SK-N-SH treated with all-trans-retinoic acid at 6 μM for 48 hours (cell line): ENCODE measurements around the gene SAMD1.
A peak's percentile ranks its signal among the peaks of the same experiment; 100 is the strongest.

ENCODE experiments used
- ATAC-seq: fragments of 200-7000 bp; cut with Tn5 transposase; 3 replicates; pipeline ENCODE4 v1.9.1; 2020; ENCODE audit warnings: mild to moderate bottlenecking, moderate library complexity
- BACH2 ChIP-seq: fragments of 250-450 bp; sonication (Bioruptor Pico); IDR thresholded peaks from 2 replicates; pipeline ENCODE4 v1.9.0; 2021; ENCODE audit warnings: mild to moderate bottlenecking, borderline replicate concordance
- CSDC2 ChIP-seq: fragments of 250-450 bp; sonication (Bioruptor Pico); IDR thresholded peaks from 2 replicates; pipeline ENCODE4 v1.5.0; 2020; ENCODE audit warnings: mild to moderate bottlenecking, moderate library complexity
- CSRNP3 ChIP-seq: fragments of 250-450 bp; sonication (Bioruptor Pico); IDR thresholded peaks from 2 replicates; pipeline ENCODE4 v1.5.1; 2021; ENCODE audit warnings: mild to moderate bottlenecking, moderate library complexity
- GLIS3 ChIP-seq: fragments of 250-450 bp; sonication (Bioruptor Pico); IDR thresholded peaks from 2 replicates; pipeline ENCODE4 v1.5.0; 2020; ENCODE audit warnings: mild to moderate bottlenecking, moderate library complexity
- ISL1 ChIP-seq: fragments of 250-450 bp; sonication (Bioruptor Pico); IDR thresholded peaks from 2 replicates; pipeline ENCODE4 v2.1.2; 2022; ENCODE audit warnings: mild to moderate bottlenecking, moderate library complexity
- OSR1 ChIP-seq: fragments of 250-450 bp; sonication (Bioruptor Pico); IDR thresholded peaks from 2 replicates; pipeline ENCODE4 v1.8.0; 2022; ENCODE audit warnings: moderate library complexity, mild to moderate bottlenecking, inconsistent platforms
- PATZ1 ChIP-seq: fragments of 250-450 bp; sonication (Bioruptor Pico); IDR thresholded peaks from 2 replicates; pipeline ENCODE4 v1.8.0; 2020; ENCODE audit warnings: mild to moderate bottlenecking, moderate library complexity, borderline replicate concordance
- PPARA ChIP-seq: fragments of 250-450 bp; sonication (Bioruptor Pico); IDR thresholded peaks from 2 replicates; pipeline ENCODE4 v1.5.0; 2020; ENCODE audit warnings: mild to moderate bottlenecking, borderline replicate concordance
- RARB ChIP-seq: fragments of 250-450 bp; sonication (Bioruptor Pico); IDR thresholded peaks from 2 replicates; pipeline ENCODE4 v1.8.0; 2021; ENCODE audit warnings: mild to moderate bottlenecking, moderate library complexity
- TOX ChIP-seq: fragments of 250-450 bp; sonication (Bioruptor Pico); IDR thresholded peaks from 2 replicates; pipeline ENCODE4 v1.8.0; 2021; ENCODE audit warnings: mild to moderate bottlenecking, moderate library complexity, borderline replicate concordance
- TSHZ2 ChIP-seq: fragments of 250-450 bp; sonication (Bioruptor Pico); IDR thresholded peaks from 2 replicates; pipeline ENCODE4 v1.5.0; 2020; ENCODE audit warnings: mild to moderate bottlenecking, moderate library complexity
- ZC3H10 ChIP-seq: fragments of 250-450 bp; sonication (Bioruptor Pico); IDR thresholded peaks from 2 replicates; pipeline ENCODE4 v1.5.1; 2021; ENCODE audit warnings: mild to moderate bottlenecking, moderate library complexity
- ZFP3 ChIP-seq: fragments of 250-450 bp; sonication (Bioruptor Pico); IDR thresholded peaks from 2 replicates; pipeline ENCODE4 v1.5.0; 2020; ENCODE audit warnings: mild to moderate bottlenecking, moderate library complexity
- ZNF565 ChIP-seq: fragments of 450-650 bp; formaldehyde crosslinking; conservative IDR thresholded peaks from 2 replicates; pipeline ENCODE4 v1.5.0; 2020; ENCODE audit warnings: low read depth, mild to moderate bottlenecking, moderate library complexity
- ZNF70 ChIP-seq: fragments of 450-650 bp; formaldehyde crosslinking; IDR thresholded peaks from 2 replicates; pipeline ENCODE4 v1.5.0; 2020; ENCODE audit warnings: mild to moderate bottlenecking, moderate library complexity
- ZNF8 ChIP-seq: fragments of 450-650 bp; formaldehyde crosslinking; IDR thresholded peaks from 2 replicates; pipeline ENCODE4 v1.5.0; 2020; ENCODE audit warnings: mild to moderate bottlenecking, moderate library complexity
- TF ChIP-seq, protein P1 (sequence below): fragments of 250-450 bp; sonication (Bioruptor Pico); IDR thresholded peaks from 2 replicates; pipeline ENCODE4 v1.8.0; 2021; ENCODE audit warnings: low read depth, mild to moderate bottlenecking, moderate library complexity, borderline replicate concordance

The SAMD1 gene

DNA sequence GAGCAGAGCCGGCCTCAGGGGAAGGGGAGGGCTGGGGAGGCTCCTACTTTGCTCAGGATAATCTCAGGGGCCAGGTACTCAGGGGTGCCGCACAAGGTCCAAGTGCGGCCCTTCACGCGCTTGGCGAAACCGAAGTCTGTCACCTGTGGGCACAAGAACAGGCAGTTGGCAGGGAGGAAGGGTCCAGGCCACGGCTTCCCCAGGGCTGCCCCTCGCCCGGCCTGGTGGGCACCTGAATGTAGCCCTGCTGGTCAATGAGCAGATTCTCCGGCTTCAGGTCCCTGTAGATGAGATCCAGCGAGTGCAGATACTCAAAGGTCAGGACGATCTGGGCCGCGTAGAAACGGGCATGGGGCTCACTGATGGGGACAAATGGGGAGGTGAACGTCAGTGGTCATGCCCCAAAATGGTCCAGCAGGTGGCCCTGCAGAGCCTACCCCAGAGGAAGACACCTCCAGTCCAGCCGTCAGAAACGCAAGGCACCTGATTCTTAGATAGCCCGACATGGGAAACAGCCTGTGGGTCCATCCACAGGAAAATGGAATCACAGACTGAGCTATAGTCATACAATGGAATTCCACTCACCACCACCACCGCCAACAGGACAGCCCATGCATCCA lies 7.1 kb upstream of the SAMD1 start:
- TF ChIP-seq OSR1 (CRISPR knock-in tag) (no peak), PATZ1 (CRISPR knock-in tag) (no peak), BACH2 (CRISPR knock-in tag) (no peak), CSRNP3 (CRISPR knock-in tag) (no peak), ISL1 (CRISPR knock-in tag) (no peak), ZNF70 (no peak), ZNF565 (no peak), ZC3H10 (CRISPR knock-in tag) (no peak), TOX (CRISPR knock-in tag) (no peak), RARB (no peak), PPARA (CRISPR knock-in tag) (no peak)
- TF ChIP-seq, protein P1, sequence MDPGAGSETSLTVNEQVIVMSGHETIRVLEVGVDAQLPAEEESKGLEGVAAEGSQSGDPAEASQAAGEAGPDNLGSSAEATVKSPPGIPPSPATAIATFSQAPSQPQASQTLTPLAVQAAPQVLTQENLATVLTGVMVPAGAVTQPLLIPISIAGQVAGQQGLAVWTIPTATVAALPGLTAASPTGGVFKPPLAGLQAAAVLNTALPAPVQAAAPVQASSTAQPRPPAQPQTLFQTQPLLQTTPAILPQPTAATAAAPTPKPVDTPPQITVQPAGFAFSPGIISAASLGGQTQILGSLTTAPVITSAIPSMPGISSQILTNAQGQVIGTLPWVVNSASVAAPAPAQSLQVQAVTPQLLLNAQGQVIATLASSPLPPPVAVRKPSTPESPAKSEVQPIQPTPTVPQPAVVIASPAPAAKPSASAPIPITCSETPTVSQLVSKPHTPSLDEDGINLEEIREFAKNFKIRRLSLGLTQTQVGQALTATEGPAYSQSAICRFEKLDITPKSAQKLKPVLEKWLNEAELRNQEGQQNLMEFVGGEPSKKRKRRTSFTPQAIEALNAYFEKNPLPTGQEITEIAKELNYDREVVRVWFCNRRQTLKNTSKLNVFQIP (CRISPR knock-in tag), result no peak
- peak; percentile 20; the same call in 1 of the 3 replicates for ATAC-seq

GRCh38 chr19:14096272-14096992 lies 5.9 kb upstream of the SAMD1 start:
- TF ChIP-seq PPARA (CRISPR knock-in tag) (no peak), OSR1 (CRISPR knock-in tag) (no peak), GLIS3 (CRISPR knock-in tag) (no peak)
- no peak for ATAC-seq

GRCh38 chr19:14094854-14095253 lies 4.3 kb upstream of the SAMD1 start:
- no peak for ATAC-seq
- TF ChIP-seq TSHZ2 (CRISPR knock-in tag) (no peak), ZC3H10 (CRISPR knock-in tag) (no peak), OSR1 (CRISPR knock-in tag) (no peak), RARB (no peak)

DNA sequence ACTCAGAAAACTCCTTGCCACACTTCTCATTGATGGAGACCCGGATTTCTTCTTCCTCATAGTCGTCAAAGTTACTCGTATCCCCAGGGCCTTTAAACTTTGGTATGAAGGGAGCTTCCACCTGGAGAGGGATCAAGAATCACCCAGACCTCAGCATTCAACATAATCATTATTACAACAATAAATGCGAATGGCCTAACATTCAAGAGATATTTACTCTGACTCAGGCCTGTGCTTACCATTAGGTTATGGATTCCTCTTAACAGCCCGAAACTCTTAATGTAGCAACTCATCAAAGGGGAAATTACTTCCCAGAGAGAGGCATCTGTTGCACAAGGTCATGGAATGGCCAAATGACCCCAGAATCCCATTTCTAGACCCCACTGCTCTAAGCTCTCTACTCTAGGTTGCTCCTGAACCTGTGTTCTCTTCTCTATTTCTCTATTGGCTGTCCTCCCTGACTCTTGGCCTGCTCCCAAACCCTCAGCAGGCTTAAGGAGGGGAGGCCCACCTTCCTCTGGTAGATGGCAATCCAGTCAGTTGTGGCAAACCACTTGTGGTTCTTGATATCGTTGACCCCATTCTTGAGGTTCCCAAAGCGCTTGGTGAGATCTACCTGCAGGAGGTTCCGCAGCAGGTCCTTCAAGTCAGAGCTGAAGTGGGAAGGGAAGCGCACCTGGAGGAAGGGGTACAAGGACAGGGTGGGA lies 2.7 kb upstream of the SAMD1 start:
- ATAC-seq, result no peak
- TF ChIP-seq ZFP3 (CRISPR knock-in tag), result no peak
- no peak for TF ChIP-seq CSDC2 (CRISPR knock-in tag)
- TF ChIP-seq ZNF8 (CRISPR knock-in tag), result peak; percentile 62; the same call in 1 of the 2 replicates
- TF ChIP-seq ZNF565, result no peak
